ENCODE measurements around the gene LRP1B.
"Not testable (repeated sequence)": the region's sequence is repeated elsewhere in the genome, so short reads cannot be mapped to it uniquely, and the experiment has no call there.

The LRP1B gene

DNA sequence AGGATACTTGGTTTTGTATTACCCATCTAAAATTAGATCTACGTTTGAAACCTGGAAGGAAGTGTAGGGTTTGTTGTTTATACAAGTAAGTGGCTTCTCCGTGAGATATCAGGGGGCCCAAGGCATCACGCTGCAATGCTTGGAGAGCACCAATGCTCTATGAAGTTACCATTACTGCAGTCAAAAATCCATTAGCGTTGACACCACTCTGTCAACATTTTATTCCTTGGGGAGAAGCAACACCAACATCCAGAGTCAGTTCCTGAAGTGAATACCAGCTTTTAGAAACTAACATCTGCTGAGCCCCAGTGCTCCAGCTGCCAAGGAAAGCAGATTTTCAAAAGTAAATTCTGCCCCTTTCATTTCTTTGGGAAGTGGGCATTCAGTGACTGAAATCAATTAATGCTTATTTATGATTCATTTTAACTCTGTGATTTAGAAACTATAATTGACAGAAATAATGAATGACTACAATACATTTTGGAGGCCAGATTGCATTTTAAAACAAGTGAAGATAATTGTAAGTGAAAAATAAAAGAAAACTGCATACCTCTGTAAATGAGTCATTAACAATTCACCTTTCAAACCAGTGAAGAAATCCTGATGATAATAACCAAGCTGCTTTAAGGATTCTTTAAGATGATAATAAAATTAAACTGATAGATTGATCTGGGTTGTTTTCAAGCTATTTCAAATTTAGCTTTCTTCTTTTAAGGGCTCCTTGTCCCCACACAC, 30.5 kb downstream of the LRP1B start:
- DNase-seq = no peak

DNA sequence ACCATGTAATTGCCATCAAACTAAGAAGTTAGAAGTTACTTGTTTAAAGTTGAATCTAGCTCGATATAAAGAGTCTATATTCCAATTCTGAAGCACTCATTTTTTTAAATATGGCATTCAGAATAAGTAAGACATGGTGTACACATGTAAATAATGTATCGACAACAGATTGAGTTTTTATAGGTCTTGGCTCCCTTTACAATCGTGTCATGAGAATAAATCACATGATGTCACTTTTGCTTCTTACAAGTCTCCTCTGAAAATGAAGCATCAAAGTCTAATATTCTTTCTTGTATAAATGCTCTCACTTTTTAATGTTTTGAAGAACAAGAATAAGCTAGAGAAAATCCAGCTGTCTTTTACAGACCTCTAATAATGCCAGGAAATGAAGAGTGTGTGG, 33.1 kb downstream of the LRP1B start:
- no peak for DNase-seq

DNA sequence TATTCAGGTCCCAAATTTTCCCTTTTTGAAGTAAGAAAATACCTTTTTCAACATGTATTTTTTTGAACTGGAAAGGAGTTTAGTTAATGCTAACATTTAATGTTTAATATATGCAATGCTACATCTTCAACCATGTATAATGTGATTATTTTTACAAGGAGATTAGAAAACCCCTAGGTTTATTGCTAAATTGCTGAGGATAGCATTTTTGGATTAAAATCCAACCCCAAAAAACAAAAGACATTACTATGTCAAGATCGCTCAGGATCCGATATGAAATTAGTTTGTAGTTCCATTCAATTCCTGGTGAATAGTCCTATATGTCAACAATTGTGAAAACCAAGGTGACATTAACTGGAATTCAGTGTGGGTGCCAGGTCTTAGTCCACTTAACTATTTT, 35.2 kb downstream of the LRP1B start:
- no peak for DNase-seq

DNA sequence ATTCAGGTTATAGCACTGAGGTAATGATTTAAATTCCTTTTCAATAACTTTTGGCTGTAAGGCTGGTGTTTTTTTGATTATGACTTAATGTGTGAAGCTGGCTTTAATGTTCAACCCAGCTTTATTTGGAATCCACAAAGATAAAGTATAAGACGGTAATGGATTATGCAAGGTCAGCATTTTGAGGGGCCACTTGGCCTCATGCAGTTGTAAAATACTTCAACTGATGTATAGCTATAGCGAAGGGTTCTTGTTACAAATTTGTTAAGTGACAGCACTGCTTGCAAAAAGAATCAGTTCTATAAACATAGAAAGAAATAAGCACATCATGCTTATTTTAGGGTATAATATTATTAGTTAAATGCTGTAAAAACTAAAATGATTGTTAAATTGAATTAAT, 36.6 kb downstream of the LRP1B start:
- no peak for DNase-seq

DNA sequence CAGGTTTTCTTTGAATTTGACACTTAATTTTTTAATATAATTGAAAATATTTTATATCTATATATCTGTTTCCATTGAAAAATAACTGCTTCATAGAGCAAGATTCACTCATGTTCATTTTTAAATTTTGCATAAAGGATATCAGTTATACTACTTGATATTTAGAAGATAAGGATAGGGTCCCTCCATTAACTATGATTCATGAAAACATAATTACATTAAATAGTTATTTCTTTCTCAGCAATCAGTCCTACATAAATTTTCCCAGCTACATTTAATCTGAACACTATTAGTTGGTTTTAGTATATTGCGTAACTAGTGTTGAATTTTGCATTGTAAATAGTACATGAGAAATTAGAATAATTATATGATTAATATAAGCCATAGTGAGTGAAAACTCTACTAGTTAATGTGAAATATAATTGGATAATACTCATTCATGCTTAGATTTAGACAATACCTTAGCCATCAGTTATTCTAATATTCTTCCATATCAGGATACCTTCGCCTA, 42.7 kb downstream of the LRP1B start:
- DNase-seq = no peak

DNA sequence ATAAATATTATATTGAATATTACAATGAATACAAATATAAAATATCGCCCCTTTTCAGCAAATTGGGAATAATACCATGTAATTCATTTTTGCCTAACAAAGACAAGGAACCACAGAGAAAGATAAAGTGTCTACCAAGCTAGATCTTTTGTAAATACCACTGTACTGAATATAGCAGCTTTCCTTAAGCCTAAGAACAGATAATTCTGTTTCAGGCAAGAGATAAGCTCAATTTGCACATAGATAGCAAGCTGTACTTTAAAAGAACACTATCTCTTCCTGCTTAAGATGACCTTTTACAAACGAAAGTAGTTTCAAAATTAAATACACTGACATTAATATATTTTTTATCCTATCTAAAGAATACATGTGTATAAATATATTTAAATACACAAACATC, 43.2 kb downstream of the LRP1B start:
- DNase-seq = not testable (repeated sequence)

DNA sequence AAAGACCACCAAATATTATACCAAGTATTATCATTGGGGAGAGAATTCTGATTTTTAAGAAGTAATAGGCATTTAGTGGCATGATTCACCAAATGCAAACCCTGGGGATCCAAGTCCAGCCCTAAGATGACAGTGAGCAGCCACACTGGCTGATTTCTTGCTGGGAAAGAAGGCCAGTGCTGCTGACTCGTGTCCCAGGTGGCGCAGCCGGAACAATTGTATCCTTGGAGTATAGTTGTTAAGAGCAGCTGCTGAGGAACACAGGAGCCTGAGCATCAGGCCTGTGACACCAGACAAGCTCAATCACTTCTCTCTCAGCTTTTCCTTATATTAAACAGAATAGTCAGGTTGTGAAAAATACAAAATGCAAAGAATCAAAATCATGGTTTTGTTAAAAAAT, 48.4 kb downstream of the LRP1B start:
- DNase-seq = no peak

DNA sequence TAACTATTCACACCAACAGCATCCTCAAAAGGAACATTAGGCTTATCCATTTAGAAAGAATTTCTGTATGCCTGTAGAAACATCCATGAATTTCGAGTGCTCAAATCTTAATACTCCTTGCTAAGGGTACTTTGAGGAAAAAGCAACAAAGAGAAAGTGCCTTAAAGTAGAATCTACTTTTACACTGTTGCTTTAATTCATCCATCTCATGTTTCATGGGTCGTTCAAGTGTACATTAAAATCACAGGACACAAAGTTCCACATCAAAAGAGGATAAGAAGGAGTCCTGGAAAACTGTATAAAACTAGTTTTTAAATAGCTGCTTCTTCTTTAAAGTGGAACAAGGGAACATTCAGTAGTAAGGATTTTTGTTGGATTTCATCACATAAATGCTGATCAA, 54.5 kb downstream of the LRP1B start:
- no peak for DNase-seq

DNA sequence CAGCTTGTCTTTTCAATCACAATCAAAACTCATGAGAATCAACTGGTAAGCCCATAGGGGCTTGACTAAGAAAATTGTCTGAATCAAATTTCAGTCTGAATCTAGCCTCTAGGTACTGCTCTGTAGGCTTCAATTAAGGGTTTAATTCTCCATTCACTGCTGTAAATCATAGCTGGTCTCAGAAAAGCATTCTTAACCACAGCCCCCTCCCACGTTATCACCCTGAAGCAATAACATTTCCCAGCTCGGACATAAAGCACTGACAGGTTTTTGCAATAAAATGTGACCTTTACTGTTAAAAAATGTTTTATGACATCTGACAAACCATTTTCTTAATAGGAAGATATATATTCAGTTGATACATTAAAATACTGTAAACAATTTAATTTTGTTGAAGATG, 55.0 kb downstream of the LRP1B start:
- no peak for DNase-seq

DNA sequence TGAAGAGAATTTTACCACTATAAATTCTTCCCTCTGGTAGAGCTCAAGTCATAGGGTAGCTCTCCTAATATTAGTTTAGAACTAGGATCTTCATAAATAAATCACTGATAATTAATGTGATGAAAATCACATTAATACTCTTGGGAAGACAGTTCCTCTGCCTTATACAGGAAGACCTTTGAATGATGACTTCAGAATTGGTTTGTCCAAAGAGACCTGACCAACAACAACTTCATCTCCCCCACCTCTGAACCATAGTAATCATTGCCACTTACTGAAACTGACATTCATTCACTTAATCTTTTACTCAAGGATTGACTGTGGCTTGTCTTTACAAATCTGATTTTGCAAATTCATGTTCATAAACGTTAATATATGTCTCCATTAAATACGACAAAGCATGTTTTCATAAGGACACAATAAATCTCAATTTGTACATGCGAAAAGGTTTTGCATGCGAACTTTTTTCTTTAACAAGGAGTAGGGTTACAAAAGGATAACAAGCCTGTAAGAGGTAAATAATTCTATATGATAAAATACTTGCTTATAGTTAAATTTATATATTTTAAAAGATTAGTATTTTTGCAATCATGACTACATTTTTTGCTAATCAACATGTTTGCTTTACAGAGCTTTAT, 61.4 kb downstream of the LRP1B start:
- DNase-seq = no peak

DNA sequence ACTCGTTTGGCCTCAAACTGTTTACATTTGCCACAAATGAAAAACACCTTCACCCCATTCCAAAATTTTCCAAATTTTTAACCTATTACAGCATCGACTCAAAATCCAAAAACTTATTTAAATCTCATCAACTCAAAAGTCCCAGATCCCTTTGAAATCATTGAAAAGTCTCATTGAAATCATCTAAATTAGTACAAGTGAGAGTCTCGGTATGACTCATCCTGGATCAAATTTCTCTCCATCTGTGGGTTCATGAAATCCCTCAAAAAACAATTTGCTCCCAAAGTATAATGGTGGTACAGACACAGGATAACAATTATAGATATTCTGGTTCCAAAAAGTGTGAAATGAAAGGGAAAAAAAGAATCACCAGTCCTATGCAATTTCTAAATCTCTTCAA, 65.1 kb downstream of the LRP1B start:
- DNase-seq = no peak

DNA sequence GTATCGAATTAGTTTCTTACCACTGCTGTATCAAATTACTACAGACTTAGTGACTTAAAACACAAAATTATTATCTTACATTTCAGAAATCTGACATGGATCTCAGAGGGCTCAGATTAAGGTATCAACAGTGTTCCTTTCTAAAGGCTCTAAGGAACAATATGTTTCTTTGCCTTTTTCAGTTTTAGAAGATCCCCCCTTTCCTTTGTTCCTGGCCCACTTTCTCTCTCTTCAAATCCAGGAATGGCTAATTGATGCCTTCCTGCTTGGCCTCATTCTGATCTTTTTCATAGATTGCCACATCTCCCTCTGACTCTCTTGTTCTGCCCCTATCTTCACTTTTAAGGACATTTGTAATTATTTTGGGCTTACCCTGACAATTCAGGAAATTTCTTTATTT, 65.7 kb downstream of the LRP1B start:
- no peak for DNase-seq

DNA sequence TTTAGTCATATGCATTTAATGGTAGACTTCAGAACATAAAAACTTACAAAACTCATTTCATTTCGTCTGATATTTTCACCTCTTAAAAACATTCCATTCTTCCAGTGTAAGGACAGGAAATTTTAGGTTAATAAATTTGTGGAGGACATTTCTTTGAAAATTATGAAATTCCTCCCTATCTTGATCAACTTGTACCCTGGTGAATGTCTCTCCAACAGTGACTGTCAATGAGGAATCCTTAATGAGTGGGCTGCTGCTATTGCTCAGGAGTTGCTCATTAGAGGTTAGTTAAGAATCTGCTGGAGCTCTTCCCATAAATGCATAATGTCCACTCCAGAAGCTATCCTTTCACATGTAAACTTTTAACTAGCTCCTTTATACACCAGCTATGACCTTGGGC, 69.1 kb downstream of the LRP1B start:
- DNase-seq = no peak

DNA sequence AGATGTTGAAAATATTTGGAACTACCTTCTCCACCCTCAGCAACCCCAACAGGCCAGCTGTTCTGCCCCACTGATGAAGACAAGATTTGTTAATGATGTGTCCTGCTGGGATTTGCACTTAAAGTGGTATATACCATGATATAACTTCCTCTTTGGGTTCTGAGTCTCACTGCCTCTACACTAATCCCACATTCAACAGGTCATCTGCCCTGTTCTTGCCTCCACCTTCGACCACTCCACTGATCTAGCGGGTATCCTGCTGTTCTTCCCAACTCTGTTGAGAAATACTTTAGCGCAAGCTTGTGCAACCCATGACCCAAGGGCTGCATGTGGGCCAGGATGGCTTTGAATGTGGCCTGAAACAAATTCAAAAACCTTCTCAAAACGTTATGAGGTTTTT, 72.7 kb downstream of the LRP1B start:
- no peak for DNase-seq

DNA sequence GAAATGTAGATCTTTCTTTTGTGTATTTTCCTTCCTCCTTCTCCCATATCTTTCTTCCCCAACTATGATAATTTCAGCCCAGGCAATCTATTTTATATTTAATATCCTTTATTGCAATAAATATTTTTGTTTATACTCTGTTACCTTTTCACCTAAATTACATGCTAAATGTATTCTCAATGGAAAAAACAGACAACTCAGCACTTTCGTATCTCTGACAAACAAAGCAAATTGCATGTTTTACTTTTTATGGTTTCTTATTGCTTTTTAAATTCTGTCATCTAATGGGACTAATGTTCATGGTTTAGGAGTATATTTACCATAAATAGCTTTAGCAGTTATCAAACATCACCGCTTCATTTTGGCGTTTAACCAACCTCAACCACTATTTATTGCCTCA, 74.0 kb downstream of the LRP1B start:
- no peak for DNase-seq

DNA sequence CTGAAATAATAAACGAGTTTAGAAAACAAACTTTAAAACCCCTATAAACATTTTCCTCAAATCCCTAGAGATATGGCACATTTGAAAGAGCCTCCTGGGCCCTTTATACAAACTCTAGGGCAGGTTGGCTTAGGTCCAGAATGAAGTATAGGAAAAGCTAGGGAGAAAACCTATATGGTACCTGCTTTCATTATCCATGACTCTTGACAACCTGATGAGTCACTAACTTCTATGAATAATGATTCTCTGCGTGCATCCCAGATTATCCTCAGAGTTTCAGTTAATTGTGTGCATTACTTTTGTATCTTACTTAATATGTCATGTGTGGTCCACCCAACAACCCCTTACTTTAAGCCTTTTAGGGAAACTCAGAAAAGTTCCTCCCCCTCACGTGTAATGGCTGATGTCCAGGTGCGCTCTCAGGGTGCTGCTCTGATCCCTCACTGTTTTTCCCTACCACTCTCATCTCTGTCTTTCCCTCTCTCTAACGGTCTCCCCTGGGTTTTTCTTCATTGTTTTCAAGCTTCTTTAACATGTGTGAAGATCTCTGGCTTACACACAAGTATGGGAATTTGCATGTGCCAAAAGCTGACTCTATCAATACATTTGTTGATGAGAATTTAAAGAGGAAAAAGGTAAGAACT, 78.5 kb downstream of the LRP1B start:
- DNase-seq = no peak

DNA sequence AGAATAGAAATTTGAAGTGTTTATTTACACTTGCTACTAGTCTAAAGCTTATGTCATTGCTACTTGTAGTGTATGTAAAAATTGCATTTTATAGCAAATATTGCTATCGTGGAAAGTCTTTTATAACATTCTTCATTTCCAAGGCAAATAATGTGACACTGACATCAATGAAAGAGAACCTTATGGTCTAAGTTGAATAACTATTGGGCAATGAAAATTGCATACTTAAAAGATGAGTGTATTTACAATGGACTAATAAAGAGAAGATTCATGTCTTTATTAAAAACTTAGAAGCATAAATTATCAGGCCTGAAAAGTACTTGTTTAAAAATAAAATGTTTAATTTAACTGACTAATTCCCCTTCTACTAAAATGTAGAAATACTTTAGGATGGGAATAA, 82.2 kb downstream of the LRP1B start:
- no peak for DNase-seq

DNA sequence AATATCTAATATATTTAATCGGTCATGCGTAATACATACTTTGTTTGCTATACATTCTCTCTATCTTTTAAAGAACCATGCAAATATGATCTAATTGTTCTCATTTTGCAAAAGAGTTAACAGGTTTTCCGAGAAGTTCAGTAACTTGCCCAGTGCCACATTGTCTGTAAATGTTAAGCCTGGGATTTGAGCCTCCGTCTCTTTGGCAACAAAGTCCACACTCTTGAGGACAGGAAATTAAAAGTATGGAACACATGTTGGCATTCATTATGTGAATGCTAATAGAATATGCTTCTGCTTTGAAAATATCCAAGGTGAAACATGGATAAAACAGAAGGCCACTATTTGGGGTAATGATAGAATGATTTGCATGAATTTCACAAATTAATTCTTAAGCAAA, 85.2 kb downstream of the LRP1B start:
- DNase-seq = no peak

DNA sequence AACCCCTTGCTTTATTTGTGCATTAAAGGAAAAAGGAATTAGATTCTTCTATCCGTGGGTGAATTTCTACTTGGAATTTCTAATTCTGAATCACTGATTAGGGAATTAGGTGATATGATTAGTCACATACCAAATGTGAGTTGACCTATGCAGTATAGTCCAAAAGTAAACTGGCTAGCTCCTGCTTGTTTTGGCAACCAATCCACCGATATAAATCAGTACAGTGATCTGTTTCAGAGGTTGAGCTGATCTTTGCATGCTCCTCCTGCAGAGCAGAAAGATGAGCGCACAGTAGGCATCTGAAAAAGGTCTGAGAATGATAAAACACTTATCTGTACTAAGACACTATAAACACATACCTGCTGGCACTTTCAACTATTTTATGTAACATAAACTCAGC, 86.6 kb downstream of the LRP1B start:
- DNase-seq = no peak

DNA sequence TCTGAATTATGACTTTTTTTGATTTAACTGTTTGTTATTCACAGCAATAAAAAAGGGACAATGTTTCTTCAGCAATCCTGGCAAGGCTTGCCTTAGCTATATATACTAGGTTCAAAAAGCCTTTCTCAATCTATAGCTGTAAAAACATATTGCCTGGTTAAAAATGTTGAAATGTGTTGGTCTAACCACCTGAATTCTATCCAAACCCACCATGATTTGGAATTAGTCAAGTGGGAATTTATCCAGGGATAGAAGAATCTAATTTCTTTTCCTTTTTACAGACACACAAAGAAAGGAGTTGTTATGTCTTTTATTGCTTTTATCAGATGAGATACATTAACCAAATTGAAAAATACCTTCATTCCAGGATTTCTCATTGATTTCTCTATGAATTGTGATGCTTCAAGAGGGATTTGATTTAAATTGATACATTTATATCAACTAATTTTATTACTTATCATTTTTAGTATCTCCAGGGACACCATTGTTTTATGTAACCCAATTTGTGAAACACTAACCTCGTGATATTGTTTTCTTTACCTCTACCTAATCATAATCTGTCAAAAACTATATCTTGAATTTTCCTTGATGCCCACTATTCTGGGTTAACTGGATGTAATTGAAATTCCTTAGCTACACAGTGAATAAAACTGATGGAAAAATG, 88.1 kb downstream of the LRP1B start:
- DNase-seq = no peak

DNA sequence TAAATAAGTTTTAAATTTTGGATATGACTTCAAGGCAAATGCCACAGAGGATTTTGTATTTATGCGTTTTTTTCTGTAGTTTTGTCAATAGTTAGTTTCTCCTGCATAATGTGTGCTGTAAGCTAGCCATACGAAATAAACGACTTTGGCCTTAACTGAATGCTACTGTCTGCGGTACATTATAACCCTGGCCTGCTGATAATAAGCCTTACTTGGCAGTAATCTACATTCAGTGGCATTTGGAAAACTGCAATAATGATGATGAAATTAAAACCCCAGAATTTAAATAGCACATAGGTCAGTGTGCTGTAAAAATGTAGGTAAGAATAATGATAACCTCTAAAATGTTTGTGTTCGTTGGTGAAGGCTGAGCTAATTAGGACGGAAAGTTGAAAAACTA, 88.8 kb downstream of the LRP1B start:
- DNase-seq = no peak

DNA sequence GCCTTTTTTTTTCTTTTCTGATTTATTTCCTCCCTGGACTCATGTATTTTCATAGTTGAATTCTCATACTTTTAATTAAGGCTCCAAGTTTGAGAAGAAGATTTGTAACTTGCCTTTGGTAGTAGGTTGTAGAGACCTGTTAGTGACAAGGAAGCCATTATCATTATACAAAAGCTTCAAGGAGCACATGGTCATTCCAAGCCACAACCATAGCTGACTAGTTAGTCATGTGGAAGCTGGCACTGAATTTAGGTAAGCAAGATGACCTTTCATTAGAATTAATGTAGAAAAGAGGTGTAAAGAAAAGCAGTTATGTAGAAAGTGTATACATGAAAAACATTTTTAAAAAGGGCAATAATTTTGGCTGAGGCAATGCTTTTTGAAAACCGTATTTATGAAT, 89.7 kb downstream of the LRP1B start:
- DNase-seq = no peak

DNA sequence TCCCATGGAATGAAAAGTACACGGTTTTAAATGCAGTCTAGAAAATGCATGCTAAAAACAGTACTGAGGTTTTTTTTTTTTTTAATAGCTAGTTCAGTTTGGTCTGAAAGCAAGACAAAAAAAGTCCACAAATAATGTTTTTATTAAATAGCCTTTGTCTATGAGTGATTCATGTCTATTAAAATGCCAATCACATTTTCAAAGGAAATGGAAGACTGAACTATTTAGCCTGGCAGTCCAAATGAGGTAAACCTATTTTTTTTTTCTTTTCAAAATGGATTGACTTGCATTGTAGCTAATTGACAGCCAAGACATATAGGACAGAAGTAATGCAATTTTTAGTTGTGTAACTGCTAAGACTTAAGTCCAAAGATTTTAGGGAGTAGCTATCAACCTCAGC, 90.3 kb downstream of the LRP1B start:
- DNase-seq = no peak

DNA sequence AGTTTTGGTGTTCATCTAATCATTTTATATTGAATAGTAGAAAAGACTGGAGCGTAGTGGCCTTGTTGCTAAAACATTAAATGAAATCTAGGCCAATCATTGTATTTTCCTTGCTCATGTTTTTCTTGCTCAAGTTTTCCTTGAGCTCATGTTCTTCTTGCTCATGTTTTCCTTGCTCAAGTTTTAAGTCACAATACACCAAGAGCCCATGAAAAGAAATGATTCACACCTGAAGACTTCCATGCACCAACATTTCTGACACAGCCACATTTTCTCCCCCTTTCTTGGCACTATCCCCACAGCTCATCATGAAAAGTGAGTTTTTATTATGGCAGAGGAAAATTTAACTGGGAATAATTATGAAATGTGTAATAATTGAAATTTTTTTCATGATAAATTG, 92.0 kb downstream of the LRP1B start:
- no peak for DNase-seq

Data from stimulated activated naive CD4-positive, alpha-beta T cell treated with Interleukin-2 at 50 U/mL for 16 hours (primary cell).